ENCODE results near the gene PIEZO2. TPM values are rescaled to one million over a fixed set of nuclear protein-coding genes. Genes with fewer than 3 reads are reported as not detected.

The PIEZO2 gene
- total RNA-seq, 1 experiment from 2014 or later, result 0.57 TPM

DNA sequence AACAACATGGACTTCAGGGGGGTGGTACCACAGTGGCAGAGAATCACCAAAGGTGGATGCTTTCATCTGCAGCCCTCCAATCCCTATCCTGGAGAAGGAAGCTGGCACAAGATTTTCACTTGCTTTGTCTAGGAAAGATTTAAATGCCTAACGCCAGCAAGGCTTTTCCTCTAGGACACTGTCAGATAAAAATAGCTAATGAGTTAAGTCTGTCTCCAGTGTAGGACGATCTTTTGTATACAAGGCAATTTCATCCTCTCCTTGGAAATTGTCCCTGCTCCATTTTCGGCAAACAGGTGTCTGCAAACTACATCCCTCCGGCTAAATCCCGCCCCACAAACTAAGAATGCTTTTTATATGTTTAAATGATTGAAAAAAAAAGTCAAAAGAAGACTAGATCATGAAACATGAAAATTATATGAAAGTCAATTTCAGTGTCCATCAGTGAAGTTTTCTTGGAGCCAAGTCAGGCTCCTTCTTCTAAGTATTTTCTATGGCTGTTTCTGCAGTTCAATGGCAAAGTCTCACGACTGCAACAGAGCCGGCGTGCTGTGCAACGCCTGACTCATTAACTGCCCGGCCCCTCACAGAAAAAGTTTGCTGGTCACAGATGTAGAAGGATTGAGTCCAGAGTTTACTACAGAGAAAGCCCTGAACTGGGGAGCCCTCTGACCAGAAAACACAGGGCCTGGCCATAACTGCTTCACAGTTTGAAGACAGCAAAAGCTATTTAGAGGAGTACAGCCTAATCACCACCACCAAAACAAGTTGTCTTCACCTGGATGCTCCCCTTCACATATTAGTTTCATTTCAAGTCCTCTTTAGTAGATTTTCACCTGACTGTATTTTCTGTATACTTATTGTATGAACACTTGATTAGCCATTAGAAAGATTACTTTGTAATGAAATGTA is 52.3 kb downstream of the PIEZO2 start:
- in situ Hi-C loops (cut with HindIII; ENCODE audit: low pct_unique_long_range_greater_than_20kb, low sequenced_read_pairs) (no loop called here), intact Hi-C loops (cut with micrococcal nuclease; ENCODE audit: unreplicated experiment) (no loop called here)
- BruUV-seq (replicated peaks), result no TSS peak
- TF ChIP-seq REST (IDR thresholded peaks at IDR 0.05; ENCODE audit: insufficient read depth in 1 of 2, low read depth in 2 of 2, low read length in 1 of 2) (no peak), CTCF (IDR thresholded peaks at IDR 0.05) (no peak), SIN3A (IDR thresholded peaks at IDR 0.05; ENCODE audit: borderline replicate concordance, insufficient read depth, low read depth, low read length) (no peak), TCF7L2 (IDR thresholded peaks at IDR 0.05; ENCODE audit: low read depth, low read length) (no peak), POLR2AphosphoS5 (IDR thresholded peaks at IDR 0.05; ENCODE audit: low read depth, low read length) (no peak)
- Histone ChIP-seq H3K36me3 (ENCODE audit: control insufficient read depth, insufficient read depth, low read length) (no peaks in the 10 kb centered on the region), H3K4me1 (ENCODE audit: control insufficient read depth, insufficient read depth, low read length) (no peaks in the 10 kb centered on the region), H3K27ac (ENCODE audit: low read length) (no peak overlapping the region), H3K9me3 (ENCODE audit: control insufficient read depth, insufficient read depth, low read depth, low read length) (no peaks in the 10 kb centered on the region), H3K4me3 (ENCODE audit: low read depth in 2 of 2, low read length in 2 of 2) (no peak overlapping the region), H3K27me3 (ENCODE audit: control insufficient read depth, insufficient read depth, low read length) (no peaks in the 10 kb centered on the region; the same call in 1 of the 2 replicates)
- CTCF ChIA-PET, result no interaction called here
- ATAC-seq (no peak), DNase-seq (ENCODE audit: low read depth, low spot score) (no peak)
- POLR2A ChIA-PET, result no interaction called here

DNA sequence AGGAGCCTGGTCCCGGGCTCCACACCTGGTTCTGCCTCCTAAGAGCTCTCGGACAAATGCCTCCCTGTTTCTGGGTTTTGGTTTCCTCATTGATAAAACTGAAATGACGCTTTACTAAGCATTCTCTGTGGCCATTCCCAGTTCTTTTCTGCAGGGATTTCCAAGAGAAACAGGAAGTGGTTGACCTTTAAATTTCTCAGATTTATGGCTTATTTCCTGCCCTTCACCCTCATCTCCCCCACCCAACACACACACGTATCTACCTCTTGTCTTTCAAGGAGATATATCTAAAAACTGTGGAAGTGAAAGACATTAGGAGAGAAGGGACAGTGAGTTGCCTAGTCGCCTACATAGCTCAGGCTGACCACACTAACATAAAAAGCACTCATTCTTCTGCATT is 53.0 kb downstream of the PIEZO2 start:
- POLR2A ChIA-PET, result no interaction called here
- TF ChIP-seq POLR2AphosphoS5 (IDR thresholded peaks at IDR 0.05; ENCODE audit: low read depth, low read length) (no peak), SIN3A (IDR thresholded peaks at IDR 0.05; ENCODE audit: borderline replicate concordance, insufficient read depth, low read depth, low read length) (no peak)
- Histone ChIP-seq H3K27me3 (ENCODE audit: control insufficient read depth, insufficient read depth, low read length) (no peaks in the 10 kb centered on the region; the same call in 1 of the 2 replicates), H3K36me3 (ENCODE audit: control insufficient read depth, insufficient read depth, low read length) (no peaks in the 10 kb centered on the region), H3K9me3 (ENCODE audit: control insufficient read depth, insufficient read depth, low read depth, low read length) (no peaks in the 10 kb centered on the region), H3K4me1 (ENCODE audit: control insufficient read depth, insufficient read depth, low read length) (no peaks in the 10 kb centered on the region), H3K27ac (ENCODE audit: low read length) (no peak overlapping the region), H3K4me3 (ENCODE audit: low read depth in 2 of 2, low read length in 2 of 2) (no peak overlapping the region)
- ATAC-seq (no peak), DNase-seq (ENCODE audit: low read depth, low spot score) (no peak)
- CTCF ChIA-PET, result no interaction called here
- intact Hi-C loops (cut with micrococcal nuclease; ENCODE audit: unreplicated experiment), result no loop called here
- in situ Hi-C loops (cut with HindIII; ENCODE audit: low pct_unique_long_range_greater_than_20kb, low sequenced_read_pairs), result no loop called here
- no TSS peak for BruUV-seq (replicated peaks)

All from Panc1 (cell line).